ENCODE data around the gene METTL22.
A peak's percentile ranks its signal among the peaks of the same experiment; 100 is the strongest.

The METTL22 gene

DNA sequence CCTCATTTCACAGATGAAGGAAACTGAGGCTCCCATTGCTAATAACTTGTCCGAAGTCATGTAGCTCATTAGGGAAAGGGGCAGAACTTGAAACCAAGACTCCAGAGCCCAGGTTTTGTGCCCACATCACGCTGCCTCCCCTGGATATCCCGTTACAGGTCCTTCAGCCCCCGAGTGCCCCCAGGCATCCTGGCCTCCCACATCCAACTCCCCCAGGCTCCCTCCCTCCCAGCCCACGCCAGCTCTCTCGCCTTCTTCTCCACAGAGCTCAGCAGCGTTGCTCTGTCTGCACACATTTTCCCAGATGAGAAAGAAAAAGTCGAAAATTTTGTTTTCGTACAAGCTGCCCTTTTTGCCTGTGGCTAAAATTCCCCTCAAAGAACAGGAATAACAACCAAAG is 14.3 kb upstream of the METTL22 start:
- DNase-seq (ENCODE audit: low read depth, low spot score): no peak
- TF ChIP-seq, protein P1, sequence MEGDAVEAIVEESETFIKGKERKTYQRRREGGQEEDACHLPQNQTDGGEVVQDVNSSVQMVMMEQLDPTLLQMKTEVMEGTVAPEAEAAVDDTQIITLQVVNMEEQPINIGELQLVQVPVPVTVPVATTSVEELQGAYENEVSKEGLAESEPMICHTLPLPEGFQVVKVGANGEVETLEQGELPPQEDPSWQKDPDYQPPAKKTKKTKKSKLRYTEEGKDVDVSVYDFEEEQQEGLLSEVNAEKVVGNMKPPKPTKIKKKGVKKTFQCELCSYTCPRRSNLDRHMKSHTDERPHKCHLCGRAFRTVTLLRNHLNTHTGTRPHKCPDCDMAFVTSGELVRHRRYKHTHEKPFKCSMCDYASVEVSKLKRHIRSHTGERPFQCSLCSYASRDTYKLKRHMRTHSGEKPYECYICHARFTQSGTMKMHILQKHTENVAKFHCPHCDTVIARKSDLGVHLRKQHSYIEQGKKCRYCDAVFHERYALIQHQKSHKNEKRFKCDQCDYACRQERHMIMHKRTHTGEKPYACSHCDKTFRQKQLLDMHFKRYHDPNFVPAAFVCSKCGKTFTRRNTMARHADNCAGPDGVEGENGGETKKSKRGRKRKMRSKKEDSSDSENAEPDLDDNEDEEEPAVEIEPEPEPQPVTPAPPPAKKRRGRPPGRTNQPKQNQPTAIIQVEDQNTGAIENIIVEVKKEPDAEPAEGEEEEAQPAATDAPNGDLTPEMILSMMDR (IDR thresholded peaks at IDR 0.05; ENCODE audit: low read depth, low read length): no peak
- H3K4me3 ChIP-seq (ENCODE audit: low read depth, low read length): no peak overlapping the region
- in situ Hi-C loops (cut with HindIII; ENCODE audit: low sequenced_read_pairs): no loop called here

DNA sequence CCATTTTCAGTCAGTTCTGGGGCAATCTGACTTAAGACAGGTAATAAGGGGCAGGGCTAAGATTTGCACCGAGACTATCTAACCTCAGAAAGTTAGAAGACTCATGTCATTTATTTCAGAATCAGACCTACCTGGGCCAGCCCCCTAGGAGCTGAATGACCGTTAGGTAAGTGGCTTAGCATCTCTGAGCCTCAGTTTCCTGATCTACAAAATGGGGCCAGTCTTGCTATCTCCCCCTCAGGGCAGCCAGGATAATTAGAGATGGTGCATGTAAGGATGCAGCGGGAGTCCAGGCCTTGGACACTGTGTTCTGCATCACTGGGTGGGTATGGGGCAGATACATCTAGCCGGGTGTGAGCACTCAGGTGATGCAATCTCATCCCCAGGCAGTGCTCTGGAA is 10.4 kb upstream of the METTL22 start:
- TF ChIP-seq, protein P1 (IDR thresholded peaks at IDR 0.05; ENCODE audit: low read depth, low read length): no peak
- no peak overlapping the region for H3K4me3 ChIP-seq (ENCODE audit: low read depth, low read length)
- no peak for DNase-seq (ENCODE audit: low read depth, low spot score)
- in situ Hi-C loops (cut with HindIII; ENCODE audit: low sequenced_read_pairs): no loop called here

DNA sequence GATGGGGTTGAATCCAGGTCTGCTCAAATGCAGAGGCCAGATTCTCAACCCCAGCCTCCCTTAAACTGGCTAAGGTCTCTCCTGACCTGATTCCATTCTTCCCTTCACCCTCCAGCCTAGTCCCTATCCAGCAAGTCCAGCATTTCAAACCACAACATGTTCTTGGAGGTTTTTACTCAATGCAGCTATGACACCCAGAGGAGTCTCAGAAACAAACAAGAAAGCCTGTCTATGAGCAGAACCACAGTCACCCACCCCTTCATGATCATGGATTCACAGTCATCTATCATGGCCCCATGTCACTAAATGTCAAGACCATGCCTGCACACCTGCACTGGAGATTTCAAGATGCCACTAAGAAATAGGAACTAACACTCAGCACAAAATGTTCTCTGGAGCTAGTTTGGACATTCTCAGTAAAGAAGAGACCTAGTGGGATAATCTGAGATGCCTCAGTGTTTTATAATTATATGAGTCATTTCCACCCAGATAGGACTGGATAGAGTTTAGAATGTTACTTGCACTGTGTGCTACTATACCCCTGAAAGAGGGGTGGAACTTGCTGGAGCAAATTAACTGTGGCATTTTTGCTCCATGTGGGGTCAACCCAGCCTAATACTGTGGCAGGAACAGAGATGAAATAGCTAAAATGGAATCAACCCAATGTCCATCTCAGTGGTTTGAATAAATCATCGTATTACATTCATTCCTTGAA is 9.5 kb upstream of the METTL22 start:
- no peak overlapping the region for H3K4me3 ChIP-seq (ENCODE audit: low read depth, low read length)
- peak; percentile 13 for DNase-seq (ENCODE audit: low read depth, low spot score)
- in situ Hi-C loops (cut with HindIII; ENCODE audit: low sequenced_read_pairs): no loop called here
- TF ChIP-seq, protein P1 (IDR thresholded peaks at IDR 0.05; ENCODE audit: low read depth, low read length): no peak

DNA sequence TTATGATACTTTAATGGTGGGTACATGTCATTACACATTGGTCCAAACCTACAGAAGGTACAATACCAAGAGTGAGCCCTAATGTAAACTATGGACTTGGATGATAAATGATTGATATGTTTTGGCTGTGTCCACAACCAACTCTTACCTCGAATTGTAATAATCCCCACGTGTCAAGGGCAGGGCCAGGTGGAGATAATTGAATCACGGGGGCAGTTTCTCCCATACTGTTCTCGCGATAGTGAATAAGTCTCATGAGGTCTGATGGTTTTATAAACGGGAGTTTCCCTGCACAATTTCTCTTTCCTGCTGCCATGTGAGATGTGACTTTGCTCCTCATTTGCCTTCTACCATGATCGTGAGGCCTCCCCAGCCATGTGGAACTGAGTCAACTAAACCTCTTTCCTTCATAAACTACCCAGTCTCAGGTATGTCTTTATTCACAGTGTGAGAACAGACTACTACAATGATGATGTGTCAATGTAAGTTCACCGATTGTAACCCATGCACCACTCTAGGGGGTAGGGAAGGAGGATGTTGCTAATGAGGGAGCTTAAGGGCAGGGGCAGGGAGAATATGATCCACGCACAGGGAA is 7.0 kb upstream of the METTL22 start:
- in situ Hi-C loops (cut with HindIII; ENCODE audit: low sequenced_read_pairs): no loop called here
- TF ChIP-seq, protein P1 (IDR thresholded peaks at IDR 0.05; ENCODE audit: low read depth, low read length): no peak
- no peak overlapping the region for H3K4me3 ChIP-seq (ENCODE audit: low read depth, low read length)
- DNase-seq (ENCODE audit: low read depth, low spot score): no peak

DNA sequence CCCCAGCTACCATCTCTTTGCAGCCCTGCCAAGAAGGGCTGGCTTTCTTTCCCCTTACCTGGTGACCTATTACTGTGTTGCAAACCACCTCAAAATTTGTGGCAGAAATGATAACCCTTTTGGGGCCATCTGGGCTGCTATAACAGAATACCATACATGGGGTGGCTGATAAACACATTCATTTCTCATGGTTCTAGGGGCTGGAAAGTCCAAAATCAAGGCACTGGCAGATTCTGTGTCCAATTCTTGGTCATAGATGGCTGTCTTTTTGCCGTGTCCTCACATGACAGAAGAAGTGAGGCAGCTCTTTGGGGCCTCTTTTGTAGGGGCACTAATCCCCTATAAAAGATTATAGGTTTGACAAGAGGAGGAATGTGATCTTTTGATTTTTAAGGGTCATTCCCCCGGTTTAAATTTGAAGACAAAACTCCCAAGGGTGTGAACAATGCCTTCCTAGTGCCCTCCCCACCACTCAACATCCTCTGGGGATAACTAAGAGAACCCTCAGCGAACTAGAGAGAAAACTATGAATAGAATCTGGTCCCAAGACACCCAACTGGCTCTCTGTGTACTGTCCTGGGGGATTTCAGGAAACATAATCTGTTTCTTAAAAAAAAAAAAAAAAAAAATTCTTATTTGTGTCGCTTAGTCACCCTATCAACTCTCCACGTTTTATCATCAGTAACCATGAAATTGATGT is 1.7 kb upstream of the METTL22 start:
- H3K4me3 ChIP-seq (ENCODE audit: low read depth, low read length): no peak overlapping the region
- DNase-seq (ENCODE audit: low read depth, low spot score): no peak
- in situ Hi-C loops (cut with HindIII; ENCODE audit: low sequenced_read_pairs): no loop called here
- TF ChIP-seq, protein P1 (IDR thresholded peaks at IDR 0.05; ENCODE audit: low read depth, low read length): no peak

DNA sequence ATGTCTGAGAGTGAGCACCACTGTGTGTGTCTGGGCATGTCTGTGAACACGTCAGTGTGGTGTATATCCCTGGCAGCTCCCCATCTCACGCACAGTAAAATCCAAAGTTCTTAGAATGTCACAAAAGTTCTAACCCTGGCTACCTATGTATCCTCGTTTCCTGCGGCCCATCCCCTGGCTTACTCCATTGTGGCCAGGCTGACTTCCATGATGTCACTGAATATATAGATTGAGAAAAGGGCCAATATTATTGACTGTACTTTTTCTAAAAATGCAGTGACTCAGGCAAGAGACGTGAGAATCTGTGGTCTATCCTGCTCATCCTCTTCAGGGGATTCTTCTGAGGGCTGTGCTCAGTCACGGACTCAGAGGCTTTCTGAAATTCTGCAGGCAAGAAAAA is 963 bp upstream of the METTL22 start:
- DNase-seq (ENCODE audit: low read depth, low spot score): no peak
- in situ Hi-C loops (cut with HindIII; ENCODE audit: low sequenced_read_pairs): no loop called here
- no peak overlapping the region for H3K4me3 ChIP-seq (ENCODE audit: low read depth, low read length)
- TF ChIP-seq, protein P1 (IDR thresholded peaks at IDR 0.05; ENCODE audit: low read depth, low read length): no peak
